Measurements from ENCODE around the gene CASS4. TPM values are rescaled to one million over a fixed set of nuclear protein-coding genes. Genes with fewer than 3 reads are reported as not detected.
A peak's percentile ranks its signal among the peaks of the same experiment; 100 is the strongest.

CASS4 gene
- total RNA-seq (1 to 10 TPM in 1 of 10 donors, under 1 TPM in 9; 0.22 to 2.8 (median 0.77) TPM), polyA plus RNA-seq (under 1 TPM; 0.35 to 0.37 TPM)
- long read RNA-seq, donor 1 = 0 reads
- long read RNA-seq, donor 2 = 0 reads
- long read RNA-seq, donor 3 = 0 reads

- intact Hi-C loops (cut with DNase I) = loop anchor here in 2 of 10 donors (5.0 to 10.0 kb wide), 2 partner anchors 53 to 55 kb away; partner anchors contain the start of gene RTF2 (in 2 of the 2)
- peaks cover 0 to 23% (median 0%) of the 10 kb centered on the region in 9 donors for H3K36me3 ChIP-seq
- H3K27ac ChIP-seq = peak within 1 kb of the TSS; percentile 26 to 92 (median 70)
- WGBS, 2 donors = 36 to 39% methylated on average over 10 of the region's 10 CpGs
- DNase-seq = peak in 1 of 2 donors; percentile 34
- peaks cover 3 to 61% (median 52%) of the 10 kb centered on the region in 9 donors for H3K4me1 ChIP-seq
- no peak for TF ChIP-seq CTCF (IDR thresholded peaks at IDR 0.05)
- H3K9me3 ChIP-seq = no peaks in the 10 kb centered on the region
- peak; percentile 50 to 86 (median 74) for ATAC-seq
- H3K4me3 ChIP-seq = peak within 1 kb of the TSS in 8 of 10 donors; percentile 2 to 60 (median 28)
- H3K27me3 ChIP-seq = no peaks in the 10 kb centered on the region
Measured at GRCh38 chr20:56411759-56412472, at the start of gene CASS4. Gene CASS4, plus strand, starts transcription at chr20:56412260. Its CDS starts 199 bp downstream, at chr20:56412459.

GRCh38 chr20:56362833-56363413, 49.1 kb upstream of the CASS4 start:
- intact Hi-C loops (cut with DNase I) = loop anchor here in 1 of 10 donors (5.0 kb wide), 1 partner anchor 34 kb away; no protein-coding TSS in a partner anchor
- no peak for ATAC-seq
- peaks cover 7 to 50% (median 34%) of the 10 kb centered on the region in 9 donors for H3K4me1 ChIP-seq
- H3K27ac ChIP-seq = peak overlapping the region in 1 of 10 donors; percentile 13
- 42 to 48% methylated on average over 8 of the region's 8 CpGs for WGBS, 2 donors
- H3K4me3 ChIP-seq = no peak overlapping the region
- no peaks in the 10 kb centered on the region for H3K27me3 ChIP-seq
- no peaks in the 10 kb centered on the region for H3K9me3 ChIP-seq
- H3K36me3 ChIP-seq = peaks cover 0 to 70% (median 24%) of the 10 kb centered on the region in 9 donors
- DNase-seq = no peak
- TF ChIP-seq CTCF (IDR thresholded peaks at IDR 0.05) = no peak

GRCh38 chr20:56363491-56363890, 48.6 kb upstream of the CASS4 start:
- 94 to 96% methylated on average over 6 of the region's 6 CpGs for WGBS, 2 donors
- intact Hi-C loops (cut with DNase I) = loop anchor here in 1 of 10 donors (5.0 kb wide), 1 partner anchor 34 kb away; no protein-coding TSS in a partner anchor

More at GRCh38 chr20:56363491-56363890, 48.6 kb upstream of the CASS4 start:
- Histone ChIP-seq H3K4me1 (peaks cover 7 to 45% (median 34%) of the 10 kb centered on the region in 9 donors), H3K4me3 (no peak overlapping the region), H3K9me3 (no peaks in the 10 kb centered on the region), H3K36me3 (peaks cover 0 to 76% (median 24%) of the 10 kb centered on the region in 9 donors), H3K27ac (no peak overlapping the region), H3K27me3 (no peaks in the 10 kb centered on the region)
- no peak for TF ChIP-seq CTCF (IDR thresholded peaks at IDR 0.05)
- DNase-seq (no peak), ATAC-seq (no peak)

Measured in heart right ventricle (tissue), 16 donors.